HG03565 (cell line): ENCODE data around the gene MACROD2.
A peak's percentile ranks its signal among the peaks of the same experiment; 100 is the strongest.
"Not testable (repeated sequence)": the region's sequence is repeated elsewhere in the genome, so short reads cannot be mapped to it uniquely, and the experiment has no call there.

Source experiments
- ATAC-seq: cut with Tn5 transposase; IDR thresholded peaks from one replicate; pipeline ENCODE4 v1.9.1; 2021; ENCODE audit warnings: mild to moderate bottlenecking, moderate library complexity; ENCODE audit not compliant: unreplicated experiment

MACROD2 gene

GRCh38 chr20:15362849-15363248, 1367.5 kb downstream of the MACROD2 start:
- ATAC-seq = no peak

DNA sequence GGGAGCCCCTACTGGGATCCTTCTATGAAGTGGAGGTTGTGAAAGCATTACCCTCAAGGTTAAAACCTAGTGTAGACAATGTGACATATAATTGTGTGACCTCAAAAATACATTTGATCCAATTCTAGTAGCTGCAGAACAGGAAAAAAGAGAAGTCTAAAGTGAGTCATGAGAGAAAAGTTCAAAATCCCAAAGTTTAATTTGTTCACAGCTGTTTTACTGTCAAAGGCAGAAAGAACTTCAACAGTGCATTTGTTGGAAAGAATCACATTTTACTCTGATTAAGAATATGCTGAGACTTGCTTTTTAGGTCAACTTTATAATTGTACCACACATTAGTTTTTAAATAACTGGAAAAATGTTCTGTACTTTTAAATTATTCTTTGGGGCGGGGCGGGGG, 1369.5 kb downstream of the MACROD2 start:
- no peak for ATAC-seq

- ATAC-seq = no peak
Observed at GRCh38 chr20:15370370-15370769, 1375.1 kb downstream of the MACROD2 start.

GRCh38 chr20:15374682-15375081, 1379.4 kb downstream of the MACROD2 start:
- ATAC-seq = no peak

DNA sequence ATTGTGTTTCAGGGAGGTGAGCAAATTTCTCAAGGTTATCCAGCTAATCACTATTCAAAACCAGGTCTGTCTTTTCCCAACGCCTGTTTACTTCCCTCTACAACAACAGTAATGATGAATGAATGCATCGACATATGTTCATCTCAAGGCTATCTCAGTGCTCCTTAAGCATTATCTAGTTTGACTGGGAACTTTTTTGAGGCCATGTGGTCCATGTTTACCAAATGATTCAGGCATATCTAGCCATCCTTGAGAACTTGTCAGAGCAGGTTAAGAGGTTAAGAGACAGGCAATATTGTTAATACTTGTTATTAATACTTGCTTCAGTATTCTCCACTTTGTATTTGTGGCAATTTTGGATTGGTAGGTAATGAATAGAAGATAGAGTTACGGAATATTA, 1380.5 kb downstream of the MACROD2 start:
- ATAC-seq = no peak

GRCh38 chr20:15377603-15378002, 1382.3 kb downstream of the MACROD2 start:
- not testable (repeated sequence) for ATAC-seq

DNA sequence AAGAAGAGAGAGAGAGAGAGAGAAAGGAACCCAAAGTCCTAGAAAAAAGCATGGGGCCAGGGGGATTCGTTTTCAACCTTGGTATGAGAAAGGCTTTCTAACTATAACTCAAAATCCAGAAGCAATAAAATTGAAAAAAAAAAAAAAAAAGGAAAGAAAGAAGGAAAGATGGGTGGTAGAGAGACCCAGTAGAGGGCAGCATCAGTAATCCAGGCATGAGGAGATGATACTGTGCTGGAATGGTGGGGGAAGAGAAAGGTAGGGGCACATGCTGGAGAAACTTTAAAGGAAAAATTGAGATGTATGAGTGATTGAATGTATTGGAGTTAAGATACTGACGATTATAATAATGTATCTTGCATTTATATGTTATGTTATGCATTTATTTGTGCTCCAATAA, 1382.8 kb downstream of the MACROD2 start:
- ATAC-seq = no peak

GRCh38 chr20:15379681-15380296, 1384.5 kb downstream of the MACROD2 start:
- no peak for ATAC-seq

DNA sequence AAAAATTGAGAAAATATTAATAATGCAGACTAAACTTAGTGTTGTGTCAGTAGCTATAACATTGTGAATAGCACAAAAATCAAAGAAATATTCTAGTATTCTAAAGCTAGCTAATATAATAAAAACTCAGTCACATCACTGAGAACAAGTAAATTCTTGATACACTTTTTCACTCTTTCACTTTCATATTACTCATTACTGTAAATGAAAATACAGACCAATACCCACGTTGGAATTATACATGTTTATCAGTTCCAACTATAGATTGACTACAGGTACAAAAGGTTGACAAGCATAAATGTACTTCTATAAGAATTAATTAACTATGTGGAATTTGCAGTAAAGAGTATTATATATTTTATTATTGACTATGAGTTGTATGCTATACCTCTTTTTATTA, 1385.5 kb downstream of the MACROD2 start:
- peak; percentile 65 for ATAC-seq

GRCh38 chr20:15387228-15387627, 1391.9 kb downstream of the MACROD2 start:
- ATAC-seq = no peak

GRCh38 chr20:15395457-15395856, 1400.1 kb downstream of the MACROD2 start:
- ATAC-seq = no peak

DNA sequence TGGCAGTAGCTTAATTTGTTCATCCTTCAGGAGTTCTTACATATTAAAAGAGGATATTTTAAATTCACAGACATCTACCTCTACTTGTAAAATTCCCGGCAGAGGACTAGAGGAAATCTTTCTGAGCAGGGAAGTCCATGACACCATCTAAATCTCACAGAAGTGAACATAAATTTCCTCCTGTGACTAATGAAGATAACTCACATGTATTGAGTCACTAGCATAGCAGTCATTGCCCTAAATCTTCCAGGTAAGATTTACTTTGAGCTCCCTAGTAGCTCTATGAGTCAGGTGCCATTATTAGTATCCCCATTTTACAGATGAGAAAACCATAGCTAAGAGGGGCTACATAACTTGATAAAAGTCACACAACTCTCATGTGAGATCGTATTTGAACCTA, 1400.7 kb downstream of the MACROD2 start:
- ATAC-seq = no peak

GRCh38 chr20:15396900-15397299, 1401.6 kb downstream of the MACROD2 start:
- ATAC-seq = no peak

DNA sequence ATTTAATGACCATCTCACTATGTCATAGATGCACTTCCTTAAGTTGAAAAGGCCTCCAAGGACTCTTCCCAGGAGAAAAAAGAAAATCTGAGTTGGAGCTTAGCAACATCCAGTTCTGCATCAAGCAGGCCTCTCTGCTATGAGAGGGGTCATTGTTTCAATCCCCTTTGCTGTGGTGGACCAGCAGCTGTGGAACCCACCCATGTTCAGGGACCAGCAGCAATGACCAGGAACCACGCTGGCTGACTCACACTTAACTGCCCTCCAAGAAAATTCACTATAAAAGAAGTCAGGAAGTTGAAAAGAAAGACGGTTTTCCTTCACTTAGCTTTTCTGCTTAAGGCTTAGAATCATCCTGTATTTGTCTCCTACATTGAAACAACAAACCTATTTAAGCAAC, 1404.5 kb downstream of the MACROD2 start:
- ATAC-seq = no peak

DNA sequence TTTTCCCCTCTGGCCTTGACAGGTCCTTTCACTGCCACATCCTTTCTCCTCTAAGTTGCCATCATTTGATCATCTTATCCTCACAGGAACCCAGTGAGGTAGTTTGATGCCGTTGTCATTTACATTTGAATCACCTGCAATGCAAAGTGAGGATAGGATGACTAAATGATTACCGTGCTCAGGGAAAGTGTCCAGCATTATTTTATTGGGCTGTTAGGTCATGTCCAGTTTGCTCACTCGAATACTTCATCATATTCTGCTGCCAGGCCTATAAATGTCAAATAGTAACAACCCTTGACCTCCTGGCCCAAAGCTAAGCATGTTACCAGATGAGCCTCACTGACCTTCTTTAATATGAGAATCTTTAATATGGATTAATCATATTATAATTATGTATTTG, 1410.8 kb downstream of the MACROD2 start:
- ATAC-seq = no peak

- ATAC-seq = no peak
Observed at GRCh38 chr20:15411781-15412180, 1416.5 kb downstream of the MACROD2 start.

DNA sequence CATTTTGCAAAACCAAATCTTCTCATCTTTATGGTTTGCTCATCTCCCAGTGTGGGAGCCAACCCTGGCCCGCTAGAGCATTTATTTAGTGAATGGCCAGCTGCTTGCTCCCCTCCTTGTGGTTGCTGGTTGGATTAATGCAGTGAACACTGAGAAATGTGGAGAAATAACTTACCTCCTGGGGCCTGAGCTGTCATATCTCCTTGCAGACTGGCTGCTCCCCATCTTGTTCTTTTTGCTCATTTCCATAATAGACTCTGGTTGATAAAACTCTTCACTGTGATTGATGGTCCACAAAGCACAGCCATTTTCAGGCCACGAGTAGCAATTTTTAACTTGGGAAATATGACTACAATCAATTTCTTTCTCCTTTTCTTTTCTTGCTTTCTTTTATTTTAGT, 1420.6 kb downstream of the MACROD2 start:
- no peak for ATAC-seq

DNA sequence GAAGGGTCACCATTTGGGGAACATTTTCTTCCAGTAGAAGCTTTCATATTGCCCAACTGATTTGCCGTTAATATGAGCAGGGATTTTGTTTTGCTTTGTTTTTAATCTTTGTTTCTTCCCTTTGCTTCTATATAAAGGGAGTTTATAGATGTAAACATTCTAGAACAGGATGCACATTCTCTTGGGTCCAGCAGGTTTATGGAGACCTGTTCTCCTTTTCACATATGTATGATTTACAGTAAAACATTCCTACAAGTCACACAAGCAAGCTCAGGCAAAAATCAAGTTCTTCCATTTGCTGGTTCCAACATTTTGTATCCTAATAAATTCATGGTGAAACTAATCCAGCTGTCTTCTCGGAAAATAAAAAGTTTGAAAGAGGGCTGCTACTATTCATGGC, 1424.5 kb downstream of the MACROD2 start:
- no peak for ATAC-seq

DNA sequence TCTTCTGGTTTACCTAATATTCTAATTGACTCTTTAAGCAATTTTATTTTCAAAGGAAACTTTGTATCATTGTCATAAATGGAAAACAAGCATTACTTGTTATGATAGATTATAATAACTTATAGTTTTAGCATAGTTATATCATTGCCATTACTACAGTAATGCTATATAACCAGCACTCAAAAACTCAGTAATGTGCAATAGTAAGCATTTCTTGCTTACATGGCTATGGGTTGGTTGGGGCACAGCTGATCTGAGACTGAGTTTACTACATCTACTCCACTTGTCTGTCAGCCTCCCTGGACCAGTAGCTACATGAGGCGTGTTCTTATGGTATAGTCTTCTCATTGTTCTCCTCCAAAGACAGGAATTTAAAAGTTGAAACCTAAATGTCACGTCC, 1427.7 kb downstream of the MACROD2 start:
- ATAC-seq = no peak

GRCh38 chr20:15439551-15439950, 1444.2 kb downstream of the MACROD2 start:
- ATAC-seq = no peak

DNA sequence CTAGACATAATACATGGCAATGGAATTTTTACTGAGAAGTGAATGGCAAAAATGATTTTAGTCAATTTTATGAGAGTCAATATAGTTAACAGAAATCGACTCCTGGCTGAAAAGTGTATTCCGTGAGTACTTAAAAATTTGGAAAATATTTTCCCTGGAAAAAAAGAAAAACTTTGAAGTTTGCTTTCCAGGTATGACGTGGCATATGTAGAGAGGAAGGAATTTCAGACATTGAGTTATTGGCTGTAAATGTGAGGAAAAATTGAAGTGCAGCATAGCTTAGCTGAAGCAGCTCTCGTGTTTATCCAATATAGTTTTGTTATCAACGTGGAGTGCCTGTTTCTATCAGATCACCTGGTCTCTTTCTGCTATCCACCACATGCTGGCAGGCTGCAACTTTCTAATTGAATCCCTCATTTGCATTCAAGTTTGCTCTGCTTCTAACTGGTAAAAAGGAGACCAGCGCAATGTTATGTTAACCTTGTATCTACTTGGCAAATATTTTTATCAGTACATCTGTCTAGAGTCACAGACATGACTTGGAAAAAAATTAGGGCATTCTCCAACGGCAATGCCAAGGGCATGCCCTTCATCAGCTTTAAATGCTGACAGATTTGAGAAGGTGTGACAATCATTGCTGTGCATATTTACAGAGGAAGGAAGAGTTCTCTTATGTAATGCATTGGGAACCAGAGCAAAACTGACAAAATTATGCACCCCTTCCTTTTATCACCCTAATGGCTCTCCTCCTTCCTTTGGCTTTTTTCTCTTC, 1444.9 kb downstream of the MACROD2 start:
- no peak for ATAC-seq

- ATAC-seq = no peak
Observed at GRCh38 chr20:15445056-15445840, 1449.9 kb downstream of the MACROD2 start.
